GM20431 (cell line): ENCODE measurements around the gene LRRC19.

Experiments
- in situ Hi-C: fragments of 300-500 bp; cut with MseI, MboI; formaldehyde crosslinking; loops from one replicate; pipeline ENCODE4 v1.15.0; 2020; ENCODE audit warnings: low sequenced_read_pairs; ENCODE audit not compliant: unreplicated experiment

Gene LRRC19

DNA sequence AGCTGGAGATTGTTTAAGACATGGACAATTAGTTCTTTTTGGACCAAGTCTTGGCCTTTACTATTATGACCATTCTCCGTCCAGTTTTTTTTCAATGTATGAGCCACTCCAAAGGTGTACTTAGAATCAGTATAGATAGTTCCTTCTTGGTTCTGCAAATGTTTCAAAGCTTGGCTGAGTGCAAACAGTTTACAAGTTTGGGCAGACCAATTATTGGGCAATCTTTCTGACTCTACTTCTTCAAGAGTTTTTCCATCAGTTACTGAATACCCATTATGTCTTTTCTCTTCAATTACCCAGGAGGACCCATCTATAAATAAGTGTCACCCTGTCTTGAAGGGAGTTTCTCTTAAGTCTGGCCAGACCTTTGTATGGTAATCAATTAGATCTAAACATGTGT, 33.8 kb downstream of the LRRC19 start:
- in situ Hi-C loops = no loop called here

DNA sequence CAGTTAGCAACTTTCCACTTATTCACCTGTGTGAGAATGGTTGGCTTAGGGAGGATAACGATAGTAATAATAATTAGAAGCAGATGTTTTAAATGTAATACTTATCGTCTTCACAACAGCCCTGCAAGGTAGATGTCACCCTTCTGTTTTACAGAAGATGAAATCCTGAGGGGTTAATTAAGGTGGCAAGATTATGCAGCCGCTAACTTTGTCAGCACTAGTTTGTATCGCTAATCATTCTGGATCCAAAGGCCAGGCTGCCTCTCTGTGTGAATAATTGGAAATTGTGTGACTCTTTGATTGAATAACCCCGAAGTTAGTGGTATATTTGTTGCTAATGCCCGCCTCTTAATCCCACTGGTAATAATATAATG, 48.6 kb downstream of the LRRC19 start:
- in situ Hi-C loops = no loop called here

DNA sequence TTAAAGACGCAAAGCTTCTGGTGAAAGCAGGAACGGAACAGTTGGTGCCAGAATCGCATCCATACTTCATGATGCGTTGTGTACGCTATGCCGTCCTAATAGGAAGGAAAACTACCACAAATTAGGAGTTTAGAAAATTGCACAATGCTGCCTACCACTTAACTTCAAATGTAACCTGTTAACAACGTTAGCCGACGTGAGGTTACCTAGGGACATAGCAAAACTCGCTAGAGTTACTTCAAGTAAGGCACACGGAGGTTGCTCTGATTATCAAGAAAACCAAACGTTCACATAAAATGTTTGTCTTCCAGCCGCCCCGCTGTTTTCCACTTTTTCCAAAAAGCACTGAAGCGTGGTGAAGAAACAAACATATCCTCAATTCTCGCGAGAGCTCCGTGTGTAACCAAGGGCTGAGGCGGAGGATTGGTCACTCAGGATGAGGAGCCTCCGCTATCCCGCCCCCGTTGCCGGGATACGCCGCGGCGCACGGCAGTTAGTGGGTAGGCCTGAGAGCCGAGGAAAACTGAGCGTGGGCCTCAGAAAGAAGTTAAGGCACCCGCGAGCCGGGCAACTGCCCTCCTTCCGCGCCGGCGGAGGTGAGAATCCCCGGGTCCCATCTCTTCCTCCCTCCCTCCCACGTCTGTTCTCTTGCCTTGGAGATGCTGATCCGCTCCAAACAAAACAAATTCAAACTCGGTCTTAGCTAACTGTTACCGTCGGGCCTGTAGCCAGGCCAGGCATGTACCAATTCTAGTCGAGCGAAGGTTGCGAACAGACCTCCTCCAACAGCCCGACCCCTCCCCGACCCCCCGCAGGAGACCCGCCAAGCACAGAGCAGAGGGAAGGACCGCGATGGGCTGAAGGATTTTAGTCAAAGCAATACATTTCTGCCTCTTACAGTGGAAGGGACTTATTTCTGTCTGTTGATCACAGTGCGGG, 49.3 kb downstream of the LRRC19 start, which contains the start of gene IFT74:
Gene IFT74 (plus strand): TSS at position 492 of the 939 bp plus-strand sequence. CDS start 5,556 bp downstream, outside the sequence.
- in situ Hi-C loops = no loop called here

- in situ Hi-C loops = no loop called here
Observed at GRCh38 chr9:26955222-26955903, 50.1 kb downstream of the LRRC19 start.

DNA sequence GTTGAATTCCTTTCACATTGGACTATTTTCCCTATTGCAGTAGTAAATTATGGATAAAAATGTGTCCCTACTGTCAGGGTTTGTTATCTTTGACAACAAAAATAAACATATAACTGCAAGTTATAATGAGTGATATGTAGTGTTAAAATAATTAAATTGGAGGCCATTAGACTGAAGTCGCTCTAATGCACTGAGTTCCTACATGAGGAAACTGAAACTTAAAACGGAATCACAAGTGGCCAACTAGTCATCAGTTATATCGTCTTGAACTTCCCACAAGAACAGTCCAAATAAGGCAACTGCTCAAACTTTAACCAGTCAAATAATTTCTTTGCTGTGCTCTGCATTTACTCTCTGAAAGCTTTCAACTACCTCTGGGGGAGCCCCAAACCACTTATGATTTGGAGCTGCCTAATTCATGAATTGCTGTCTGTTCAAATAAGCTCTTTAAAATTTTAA, 51.4 kb downstream of the LRRC19 start:
- in situ Hi-C loops = no loop called here

GRCh38 chr9:26951794-26952193, 53.7 kb downstream of the LRRC19 start:
- in situ Hi-C loops = no loop called here

DNA sequence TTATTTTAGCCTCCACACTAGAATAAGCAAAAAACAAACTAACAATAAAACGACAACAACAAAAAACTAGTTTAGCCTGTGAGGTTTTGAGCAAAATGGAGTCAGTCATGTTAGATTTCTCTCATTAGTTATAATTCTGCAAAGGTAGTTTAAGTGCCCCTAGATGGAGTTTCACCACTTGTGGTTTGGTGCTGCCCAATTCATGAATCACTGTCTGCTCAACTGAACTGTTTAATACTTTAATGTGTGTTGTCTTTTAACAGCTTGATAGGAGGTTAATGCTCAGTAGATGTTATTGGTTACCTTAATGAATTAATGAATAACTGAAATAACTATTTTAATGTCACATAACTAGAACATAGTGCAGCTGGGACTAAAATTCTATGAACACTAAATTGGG, 55.0 kb downstream of the LRRC19 start:
- in situ Hi-C loops = no loop called here

GRCh38 chr9:26949637-26950069, 55.8 kb downstream of the LRRC19 start:
- in situ Hi-C loops = no loop called here

DNA sequence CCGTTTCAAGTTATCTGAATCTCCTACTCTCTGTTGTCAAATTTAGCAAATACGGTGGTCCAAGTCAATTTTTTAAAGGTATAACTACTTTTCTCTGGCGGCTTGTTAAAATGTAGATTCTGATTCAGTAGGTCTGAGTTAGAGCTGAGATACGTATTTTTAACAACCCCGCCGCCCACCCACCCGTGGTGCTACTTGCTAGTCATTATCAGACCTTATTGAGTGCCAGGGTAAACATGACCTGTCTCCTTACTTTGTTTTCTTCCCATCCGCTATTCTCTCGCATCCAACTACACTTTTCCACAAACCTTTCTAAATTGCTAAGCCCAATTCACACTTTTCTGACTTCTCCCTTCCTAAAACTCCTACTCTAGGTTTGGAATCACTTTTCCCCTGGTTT, 57.7 kb downstream of the LRRC19 start:
- in situ Hi-C loops = no loop called here

GRCh38 chr9:26946753-26947727, 58.4 kb downstream of the LRRC19 start, which contains the start of gene PLAA:
Gene PLAA (minus strand): TSS chr9:26947242. CDS start chr9:26947045, 197 bp downstream.
- in situ Hi-C loops = no loop called here

DNA sequence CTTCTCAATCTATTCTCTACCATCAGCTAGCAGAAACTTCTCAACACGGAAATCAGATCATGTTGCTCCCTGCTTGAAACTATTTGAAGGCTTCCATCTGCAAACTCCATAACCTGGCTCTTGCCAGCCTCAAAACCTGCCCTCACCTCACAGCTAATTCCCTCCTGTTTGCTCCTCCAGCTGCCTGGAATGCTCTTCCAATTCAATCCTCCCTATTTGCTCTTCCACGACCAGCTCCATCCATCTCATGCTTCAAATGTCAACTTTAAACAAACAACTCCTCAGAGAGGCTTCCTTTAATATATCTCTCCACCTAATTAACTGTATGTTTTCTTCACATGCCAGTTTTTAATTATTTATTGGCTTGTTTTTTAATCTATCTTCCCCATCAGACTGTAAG, 59.9 kb downstream of the LRRC19 start:
- in situ Hi-C loops = no loop called here
